ENCODE data around the gene ATP5F1B. TPM values are rescaled to one million over a fixed set of nuclear protein-coding genes. Genes with fewer than 3 reads are reported as not detected.
A peak's percentile ranks its signal among the peaks of the same experiment; 100 is the strongest.

The ATP5F1B gene

DNA sequence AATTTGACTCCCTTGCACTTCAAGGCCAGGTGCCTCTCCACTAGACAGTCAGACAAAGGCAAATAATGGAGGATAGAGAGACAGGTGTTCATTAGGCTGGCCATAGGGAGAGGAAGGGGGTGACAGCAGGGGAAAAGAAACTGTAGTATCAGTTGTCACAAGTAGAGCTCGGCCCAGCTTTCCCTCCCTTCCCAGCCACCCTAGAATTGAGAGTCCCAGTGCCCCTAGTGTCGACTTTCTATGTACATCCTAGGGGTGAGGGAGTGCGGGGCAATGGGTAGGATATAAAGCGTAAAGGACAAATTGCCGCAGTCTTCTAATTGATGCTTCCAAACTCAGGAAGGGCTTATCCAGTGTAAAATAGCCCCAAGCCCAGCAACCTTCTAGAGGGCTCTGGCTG, 54.7 kb downstream of the ATP5F1B start:
- Histone ChIP-seq H3K4ac (ENCODE audit: low read depth in 1 of 2, low read length in 2 of 2) (no peak overlapping the region), H3K14ac (ENCODE audit: low read length in 2 of 2) (no peak overlapping the region), H4K91ac (ENCODE audit: low read length) (no peak overlapping the region)

GRCh38 chr12:56590237-56590830, 55.5 kb downstream of the ATP5F1B start:
- Histone ChIP-seq H3K27ac (ENCODE audit: low read length, poor library complexity, severe bottlenecking) (no peak overlapping the region), H3K79me1 (replicated peaks; ENCODE audit: low read length, poor library complexity, severe bottlenecking) (peaks cover 19% of the 10 kb centered on the region), H3K9ac (ENCODE audit: low read length) (no peak overlapping the region), H3K18ac (ENCODE audit: low read depth in 1 of 2, low read length in 2 of 2) (no peak overlapping the region), H3K36me3 (ENCODE audit: control insufficient read depth in 1 of 2, insufficient read depth in 2 of 2, low read depth in 1 of 2, low read length in 2 of 2) (peaks cover 34 to 64% of the 10 kb centered on the region in 2 experiments), H2AFZ (ENCODE audit: low read depth, low read length) (no peak overlapping the region), H2BK5ac (ENCODE audit: low read depth, low read length, poor library complexity, severe bottlenecking) (no peak overlapping the region), H3K4me3 (ENCODE audit: insufficient read depth in 1 of 2, low read depth in 1 of 2, low read length in 2 of 2) (no peak overlapping the region), H3K14ac (ENCODE audit: low read length in 2 of 2) (no peak overlapping the region), H4K91ac (ENCODE audit: low read length) (no peak overlapping the region), H2BK15ac (ENCODE audit: low read depth, poor library complexity, severe bottlenecking) (no peak overlapping the region), H2BK120ac (ENCODE audit: low read depth, low read length) (no peak overlapping the region), H4K8ac (ENCODE audit: low read length) (no peak overlapping the region), H3K4me1 (ENCODE audit: control insufficient read depth, insufficient read depth, low read depth, low read length) (peaks cover 3% of the 10 kb centered on the region), H2BK12ac (ENCODE audit: low read length in 2 of 2) (no peak overlapping the region), H3K4me2 (ENCODE audit: low read length, poor library complexity, severe bottlenecking) (no peak overlapping the region), H3K23ac (ENCODE audit: low read length in 2 of 2) (no peak overlapping the region), H2AK5ac (ENCODE audit: low read length, severe bottlenecking) (no peak overlapping the region), H3K27me3 (ENCODE audit: control insufficient read depth in 1 of 2, insufficient read depth in 1 of 2, low read length in 2 of 2) (no peaks in the 10 kb centered on the region), H3K9me3 (ENCODE audit: control insufficient read depth, low read length) (no peaks in the 10 kb centered on the region), H3K4ac (ENCODE audit: low read depth in 1 of 2, low read length in 2 of 2) (no peak overlapping the region)
- 69% methylated on average over 2 of the region's 3 CpGs for WGBS
- peak; percentile 26 for DNase-seq

More for the DNA sequence above, 54.7 kb downstream of the ATP5F1B start:
- Histone ChIP-seq H3K4me1 (ENCODE audit: control insufficient read depth, insufficient read depth, low read depth, low read length) (peaks cover 3% of the 10 kb centered on the region), H3K4me3 (ENCODE audit: insufficient read depth in 1 of 2, low read depth in 1 of 2, low read length in 2 of 2) (no peak overlapping the region), H3K79me1 (replicated peaks; ENCODE audit: low read length, poor library complexity, severe bottlenecking) (peaks cover 21% of the 10 kb centered on the region), H2AFZ (ENCODE audit: low read depth, low read length) (no peak overlapping the region), H3K23ac (ENCODE audit: low read length in 2 of 2) (no peak overlapping the region), H3K4me2 (ENCODE audit: low read length, poor library complexity, severe bottlenecking) (no peak overlapping the region), H4K8ac (ENCODE audit: low read length) (no peak overlapping the region), H3K27me3 (ENCODE audit: control insufficient read depth in 1 of 2, insufficient read depth in 1 of 2, low read length in 2 of 2) (no peaks in the 10 kb centered on the region), H3K18ac (ENCODE audit: low read depth in 1 of 2, low read length in 2 of 2) (no peak overlapping the region), H2BK15ac (ENCODE audit: low read depth, poor library complexity, severe bottlenecking) (no peak overlapping the region), H3K9me3 (ENCODE audit: control insufficient read depth, low read length) (no peaks in the 10 kb centered on the region), H3K9ac (ENCODE audit: low read length) (no peak overlapping the region), H2BK12ac (ENCODE audit: low read length in 2 of 2) (no peak overlapping the region), H3K27ac (ENCODE audit: low read length, poor library complexity, severe bottlenecking) (no peak overlapping the region), H2BK120ac (ENCODE audit: low read depth, low read length) (no peak overlapping the region), H3K36me3 (ENCODE audit: control insufficient read depth in 1 of 2, insufficient read depth in 2 of 2, low read depth in 1 of 2, low read length in 2 of 2) (peaks cover 38 to 72% of the 10 kb centered on the region in 2 experiments), H2BK5ac (ENCODE audit: low read depth, low read length, poor library complexity, severe bottlenecking) (no peak overlapping the region), H2AK5ac (ENCODE audit: low read length, severe bottlenecking) (no peak overlapping the region)
- DNase-seq = no peak
- WGBS = 82% methylated on average over 4 of the region's 5 CpGs

DNA sequence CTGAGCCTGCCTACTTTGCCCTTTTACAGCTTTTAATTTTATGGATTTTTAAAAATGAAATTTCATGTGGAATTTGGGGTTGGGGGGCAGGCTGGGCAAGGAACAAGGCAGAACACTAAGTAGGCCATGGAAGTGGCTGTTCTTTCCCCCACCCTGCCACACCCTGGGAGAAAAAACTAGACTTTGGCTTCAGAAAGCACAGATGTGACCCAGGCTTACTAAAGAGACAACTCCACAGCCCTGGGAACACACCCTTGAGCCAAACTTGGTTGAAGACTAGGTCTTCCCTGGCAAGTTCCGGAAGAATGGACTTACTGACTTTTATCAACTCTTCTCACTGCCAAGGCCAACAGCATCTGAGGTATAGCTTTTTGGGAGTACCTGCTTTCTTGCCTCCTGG, 56.0 kb downstream of the ATP5F1B start:
- DNase-seq = no peak
- WGBS = 100% methylated on average over 1 of the region's 1 CpG
- peaks cover 3% of the 10 kb centered on the region for H3K4me1 ChIP-seq (ENCODE audit: control insufficient read depth, insufficient read depth, low read depth, low read length)
- H3K4ac ChIP-seq (ENCODE audit: low read depth in 1 of 2, low read length in 2 of 2) = no peak overlapping the region
- H3K36me3 ChIP-seq (ENCODE audit: control insufficient read depth in 1 of 2, insufficient read depth in 2 of 2, low read depth in 1 of 2, low read length in 2 of 2) = peaks cover 35 to 59% of the 10 kb centered on the region in 2 experiments
- H3K27me3 ChIP-seq (ENCODE audit: control insufficient read depth in 1 of 2, insufficient read depth in 1 of 2, low read length in 2 of 2) = no peaks in the 10 kb centered on the region
- H4K91ac ChIP-seq (ENCODE audit: low read length) = no peak overlapping the region
- no peak overlapping the region for H3K27ac ChIP-seq (ENCODE audit: low read length, poor library complexity, severe bottlenecking)
- no peak overlapping the region for H2BK15ac ChIP-seq (ENCODE audit: low read depth, poor library complexity, severe bottlenecking)
- no peak overlapping the region for H3K23ac ChIP-seq (ENCODE audit: low read length in 2 of 2)
- H3K9ac ChIP-seq (ENCODE audit: low read length) = no peak overlapping the region
- no peak overlapping the region for H2BK5ac ChIP-seq (ENCODE audit: low read depth, low read length, poor library complexity, severe bottlenecking)
- H3K4me3 ChIP-seq (ENCODE audit: insufficient read depth in 1 of 2, low read depth in 1 of 2, low read length in 2 of 2) = no peak overlapping the region
- H3K18ac ChIP-seq (ENCODE audit: low read depth in 1 of 2, low read length in 2 of 2) = no peak overlapping the region
- H2BK120ac ChIP-seq (ENCODE audit: low read depth, low read length) = no peak overlapping the region
- no peak overlapping the region for H2AFZ ChIP-seq (ENCODE audit: low read depth, low read length)
- no peak overlapping the region for H2AK5ac ChIP-seq (ENCODE audit: low read length, severe bottlenecking)
- H2BK12ac ChIP-seq (ENCODE audit: low read length in 2 of 2) = no peak overlapping the region
- H3K14ac ChIP-seq (ENCODE audit: low read length in 2 of 2) = no peak overlapping the region
- no peak overlapping the region for H3K4me2 ChIP-seq (ENCODE audit: low read length, poor library complexity, severe bottlenecking)
- H4K8ac ChIP-seq (ENCODE audit: low read length) = peak overlapping the region; percentile 4
- no peaks in the 10 kb centered on the region for H3K9me3 ChIP-seq (ENCODE audit: control insufficient read depth, low read length)
- peaks cover 19% of the 10 kb centered on the region for H3K79me1 ChIP-seq (replicated peaks; ENCODE audit: low read length, poor library complexity, severe bottlenecking)

Small RNA genes within 50 kb of the gene (small RNA-seq; reads per million reads assigned to genes)
- not detected for gene RN7SL809P (ENCODE audit: low read depth)
- not detected for gene RNU6-343P (ENCODE audit: low read depth)
- 296 reads per million, percentile 95 among the genes with 10 or more reads in this experiment for gene SNORD59A (ENCODE audit: low read depth)

Measured in mesenchymal stem cell (in vitro differentiated cells and primary cell).